A673 (cell line): ENCODE data around the gene DOCK1. TPM values are rescaled to one million over a fixed set of nuclear protein-coding genes. Genes with fewer than 3 reads are reported as not detected.
"Not testable (repeated sequence)": the region's sequence is repeated elsewhere in the genome, so short reads cannot be mapped to it uniquely, and the experiment has no call there.

Experiments
- BruUV-seq: library from RNA; stranded (reverse); fragments of 400-500 nt; replicated peaks from 2 replicates; lab custom pipeline; 2021; lab: Mats Ljungman, UMichigan
- CTCF ChIA-PET: fragments of 300-600 bp; sonication (Branson Sonifier 250); formaldehyde crosslinking; loops from one replicate; lab custom pipeline; 2022; ENCODE audit warnings: antibody characterized with exemption; lab: Charles Lee
- POLR2A ChIA-PET: fragments of 300-600 bp; sonication (Branson Sonifier 250); formaldehyde crosslinking; loops from one replicate; lab custom pipeline; 2022; ENCODE audit warnings: antibody characterized with exemption; ENCODE audit not compliant: low non-redundant PET; lab: Charles Lee
- DNase-seq: peaks from one replicate; pipeline ENCODE4 v3.0.0-alpha.2; 2015; ENCODE audit warnings: low spot score
- H3K27ac ChIP-seq: fragments of 200-600 bp; sonication (generic); 2 replicates; pipeline ENCODE4 v1.5.1; 2016; ENCODE audit warnings: mixed run types, low read depth, mild to moderate bottlenecking, mixed read lengths, antibody characterized with exemption, low read length; ENCODE audit not compliant: poor library complexity, severe bottlenecking
- H3K27me3 ChIP-seq: fragments of 200-600 bp; sonication (generic); replicated peaks from 2 replicates; pipeline ENCODE4 v1.6.1; 2017; ENCODE audit warnings: mixed run types, low read depth, mild to moderate bottlenecking, mixed read lengths, antibody characterized with exemption, low read length; ENCODE audit not compliant: insufficient read depth, poor library complexity
- H3K36me3 ChIP-seq: fragments of 200-600 bp; sonication (generic); 2 replicates; pipeline ENCODE4 v1.6.1; 2016; ENCODE audit warnings: mixed run types, mild to moderate bottlenecking, mixed read lengths, antibody characterized with exemption, low read length; ENCODE audit not compliant: insufficient read depth, poor library complexity, severe bottlenecking
- H3K4me1 ChIP-seq: fragments of 200-600 bp; sonication (generic); 2 replicates; pipeline ENCODE4 v1.6.1; 2017; ENCODE audit warnings: mixed run types, mild to moderate bottlenecking, mixed read lengths, antibody characterized with exemption, low read length; ENCODE audit not compliant: insufficient read depth, poor library complexity, severe bottlenecking
- H3K4me3 ChIP-seq: fragments of 200-600 bp; sonication (generic); 2 replicates; pipeline ENCODE4 v1.5.1; 2016; ENCODE audit warnings: low read depth, mixed run types, mild to moderate bottlenecking, mixed read lengths, low read length; ENCODE audit not compliant: poor library complexity, severe bottlenecking
- H3K9me3 ChIP-seq: fragments of 200-600 bp; sonication (generic); 2 replicates; pipeline ENCODE4 v1.6.1; 2016; ENCODE audit warnings: mixed run types, low read depth, mild to moderate bottlenecking, mixed read lengths, antibody characterized with exemption, low read length; ENCODE audit not compliant: poor library complexity, severe bottlenecking
- EZH2 ChIP-seq: fragments of 200-600 bp; sonication (generic); IDR thresholded peaks from 2 replicates; pipeline ENCODE4 v1.6.1; 2017; ENCODE audit warnings: borderline replicate concordance, low read depth, mild to moderate bottlenecking, mixed read lengths, antibody characterized with exemption, low read length; ENCODE audit not compliant: poor library complexity, severe bottlenecking
- intact Hi-C: fragments of 100-400 bp; cut with micrococcal nuclease; formaldehyde crosslinking; loops from one replicate; pipeline ENCODE4 v1.10.0; 2022; ENCODE audit not compliant: unreplicated experiment
- total RNA-seq: library from RNA; stranded (reverse); gene quantifications from 2 replicates; pipeline ENCODE4 v1.2.3, GENCODE V29; 2021
- TF ChIP-seq, protein P1 (sequence below): fragments of 300-800, 200-600 bp; sonication (generic); conservative IDR thresholded peaks from 2 replicates; pipeline ENCODE4 v1.5.1; 2017; ENCODE audit warnings: low read depth, mild to moderate bottlenecking, antibody characterized with exemption, low read length, moderate library complexity, mixed read lengths

The DOCK1 gene
- total RNA-seq, 1 experiment from 2014 or later, result 30.7 TPM

DNA sequence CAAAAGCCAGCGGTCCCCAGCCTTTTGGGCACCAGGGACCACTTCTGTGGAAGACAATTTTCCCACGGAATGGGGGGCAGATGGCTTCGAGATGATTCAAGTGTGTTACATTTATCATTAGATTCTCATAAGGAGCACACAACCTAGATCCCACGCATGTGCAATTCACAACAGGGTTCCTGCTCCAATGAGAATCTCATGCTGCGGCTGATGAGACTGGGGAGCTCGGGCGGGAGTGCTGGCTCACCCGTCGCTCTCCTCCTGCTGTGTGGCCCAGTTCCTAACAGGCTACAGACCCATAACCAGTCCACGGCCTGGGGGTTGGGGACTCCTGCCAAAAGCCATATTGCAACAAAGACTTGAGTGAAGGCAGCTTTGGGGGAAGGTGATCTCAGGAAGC, 26.6 kb upstream of the DOCK1 start:
- H3K27ac ChIP-seq, result no peak overlapping the region
- no peaks in the 10 kb centered on the region for H3K36me3 ChIP-seq
- no peaks in the 10 kb centered on the region for H3K27me3 ChIP-seq
- TF ChIP-seq, protein P1, sequence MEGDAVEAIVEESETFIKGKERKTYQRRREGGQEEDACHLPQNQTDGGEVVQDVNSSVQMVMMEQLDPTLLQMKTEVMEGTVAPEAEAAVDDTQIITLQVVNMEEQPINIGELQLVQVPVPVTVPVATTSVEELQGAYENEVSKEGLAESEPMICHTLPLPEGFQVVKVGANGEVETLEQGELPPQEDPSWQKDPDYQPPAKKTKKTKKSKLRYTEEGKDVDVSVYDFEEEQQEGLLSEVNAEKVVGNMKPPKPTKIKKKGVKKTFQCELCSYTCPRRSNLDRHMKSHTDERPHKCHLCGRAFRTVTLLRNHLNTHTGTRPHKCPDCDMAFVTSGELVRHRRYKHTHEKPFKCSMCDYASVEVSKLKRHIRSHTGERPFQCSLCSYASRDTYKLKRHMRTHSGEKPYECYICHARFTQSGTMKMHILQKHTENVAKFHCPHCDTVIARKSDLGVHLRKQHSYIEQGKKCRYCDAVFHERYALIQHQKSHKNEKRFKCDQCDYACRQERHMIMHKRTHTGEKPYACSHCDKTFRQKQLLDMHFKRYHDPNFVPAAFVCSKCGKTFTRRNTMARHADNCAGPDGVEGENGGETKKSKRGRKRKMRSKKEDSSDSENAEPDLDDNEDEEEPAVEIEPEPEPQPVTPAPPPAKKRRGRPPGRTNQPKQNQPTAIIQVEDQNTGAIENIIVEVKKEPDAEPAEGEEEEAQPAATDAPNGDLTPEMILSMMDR, result no peak
- no peak for TF ChIP-seq EZH2
- POLR2A ChIA-PET, result no interaction called here
- no peak overlapping the region for H3K4me3 ChIP-seq
- intact Hi-C loops, result no loop called here
- DNase-seq, result no peak
- BruUV-seq, result no TSS peak
- CTCF ChIA-PET, result no interaction called here
- H3K4me1 ChIP-seq, result no peaks in the 10 kb centered on the region
- no peaks in the 10 kb centered on the region for H3K9me3 ChIP-seq

DNA sequence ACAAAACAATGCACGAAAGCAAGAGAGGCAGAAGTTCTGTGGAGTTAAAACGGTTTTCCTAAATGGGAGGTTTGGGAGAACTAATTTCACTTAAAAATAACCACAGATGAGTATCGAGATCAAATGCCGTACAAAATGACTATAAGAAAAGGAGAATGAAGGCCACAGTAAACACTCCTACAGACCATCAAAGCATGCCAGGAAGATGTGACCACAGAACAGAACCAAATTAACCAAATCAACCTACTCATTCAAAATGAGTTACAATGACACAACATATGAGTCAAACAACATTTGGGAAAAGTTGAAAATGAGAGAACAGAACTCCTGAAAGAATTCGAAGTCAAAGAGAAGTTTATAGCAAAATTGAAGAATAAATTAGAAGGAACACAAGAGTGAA, 24.3 kb upstream of the DOCK1 start:
- intact Hi-C loops, result no loop called here
- ChIA-PET CTCF (no interaction called here), POLR2A (no interaction called here)
- H3K9me3 ChIP-seq, result no peaks in the 10 kb centered on the region
- H3K27me3 ChIP-seq, result no peaks in the 10 kb centered on the region
- H3K36me3 ChIP-seq, result no peaks in the 10 kb centered on the region
- BruUV-seq, result no TSS peak
- no peak for DNase-seq
- no peak overlapping the region for H3K4me3 ChIP-seq
- TF ChIP-seq EZH2, result no peak
- TF ChIP-seq, protein P1, result no peak
- no peaks in the 10 kb centered on the region for H3K4me1 ChIP-seq
- H3K27ac ChIP-seq, result no peak overlapping the region

DNA sequence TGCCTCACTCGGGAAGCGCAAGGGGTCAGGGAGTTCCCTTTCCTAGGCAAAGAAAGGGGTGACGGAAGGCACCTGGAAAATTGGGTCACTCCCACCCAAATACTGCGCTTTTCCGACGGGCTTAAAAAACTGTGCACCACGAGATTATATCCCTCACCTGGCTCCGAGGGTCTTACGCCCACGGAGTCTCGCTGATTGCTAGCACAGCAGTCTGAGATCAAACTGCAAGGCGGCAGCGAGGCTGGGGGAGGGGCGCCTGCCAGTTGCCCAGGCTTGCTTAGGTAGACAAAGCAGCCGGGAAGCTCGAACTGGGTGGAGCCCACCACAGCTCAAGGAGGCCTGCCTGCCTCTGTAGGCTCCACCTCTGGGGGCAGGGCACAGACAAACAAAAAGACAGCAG, 23.2 kb upstream of the DOCK1 start:
- DNase-seq, H3K27ac ChIP-seq, H3K9me3 ChIP-seq, CTCF ChIA-PET, H3K36me3 ChIP-seq, POLR2A ChIA-PET, intact Hi-C loops, BruUV-seq, H3K27me3 ChIP-seq, H3K4me1 ChIP-seq, H3K4me3 ChIP-seq: not testable (repeated sequence)

DNA sequence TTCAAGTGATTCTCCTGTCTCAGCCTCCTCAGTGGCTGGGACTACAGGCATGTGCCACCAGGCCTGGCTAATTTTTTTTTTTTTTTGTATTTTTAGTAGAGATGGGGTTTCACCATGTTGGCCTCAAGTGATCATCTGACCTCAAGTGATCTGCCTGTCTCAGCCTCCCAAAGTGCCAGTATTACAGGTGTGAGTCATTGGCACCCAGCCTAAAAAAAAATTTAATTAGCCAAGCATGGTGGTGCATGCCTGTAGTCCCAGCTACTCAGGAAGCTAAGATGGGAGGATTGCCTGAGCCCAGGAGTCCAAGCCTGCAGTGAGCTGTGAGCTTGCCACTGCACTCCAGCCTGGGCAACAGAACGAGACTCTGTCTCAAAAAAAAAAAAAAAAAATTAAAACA, 16.8 kb upstream of the DOCK1 start:
- POLR2A ChIA-PET, BruUV-seq, H3K4me3 ChIP-seq, DNase-seq, H3K4me1 ChIP-seq, H3K27me3 ChIP-seq, H3K9me3 ChIP-seq, H3K36me3 ChIP-seq, H3K27ac ChIP-seq, intact Hi-C loops: not testable (repeated sequence)
- CTCF ChIA-PET, result interaction anchor here (0.7 kb wide), 1 partner anchor 1019 kb away, joined by 5 read pairs; the partner anchor contains the start of gene PTPRE
